Gastrocnemius medialis (tissue), 4 donors: ENCODE results near the gene SLC46A1. TPM values are rescaled to one million over a fixed set of nuclear protein-coding genes. Genes with fewer than 3 reads are reported as not detected.

Source experiments
- ATAC-seq, 2 donors: fragments of 150-250 bp; one replicate each; pipeline ENCODE4 v1.9.1; 2016
- DNase-seq, 2 donors: peaks; one replicate each; pipeline ENCODE4 v3.0.0-alpha.2; 2019
- H3K27ac ChIP-seq, 4 donors: fragments of 200-600 bp; sonication (generic); 1 replicate in 1 of 4; 2 replicates in 3 of 4; pipeline ENCODE4 v1.5.1; 2016 to 2018; ENCODE audit warnings: mild to moderate bottlenecking in 2 of 4, moderate library complexity in 1 of 4
- H3K27me3 ChIP-seq, 3 donors: fragments of 200-600 bp; sonication (generic) in 2 of 3; 1 replicate in 1 of 3; 2 replicates in 2 of 3; pipeline versions ENCODE4 v1.5.1 to v1.6.0; 2016 to 2019; ENCODE audit warnings: mild to moderate bottlenecking in 1 of 3, moderate library complexity in 1 of 3
- H3K36me3 ChIP-seq, 2 donors: fragments of 200-600 bp; sonication (generic) in 1 of 2; one replicate each; pipeline ENCODE4 v1.5.1; 2017 to 2018
- H3K4me1 ChIP-seq, 2 donors: fragments of 200-600 bp; sonication (generic) in 1 of 2; one replicate each; pipeline ENCODE4 v1.5.1; 2016 to 2017; ENCODE audit warnings: mild to moderate bottlenecking in 2 of 2
- H3K4me3 ChIP-seq, 4 donors: fragments of 200-600 bp; sonication (generic) in 3 of 4; 1 replicate in 1 of 4; 2 replicates in 3 of 4; pipeline ENCODE4 v1.5.1; 2016 to 2019; ENCODE audit warnings: mild to moderate bottlenecking in 2 of 4
- H3K9me3 ChIP-seq, 3 donors: fragments of 200-600 bp; sonication (generic) in 2 of 3; 1 replicate in 1 of 3; 2 replicates in 2 of 3; pipeline ENCODE4 v1.5.1; 2016 to 2019
- POLR2A ChIP-seq, 2 donors: fragments of 450-650 bp; IDR thresholded peaks; one replicate each; pipeline ENCODE4 v1.6.1; 2017; ENCODE audit warnings: antibody characterized with exemption in 2 of 2, mild to moderate bottlenecking in 2 of 2, moderate library complexity in 2 of 2
- in situ Hi-C, 4 donors: fragments of 200-750 bp; cut with MboI; loops; one replicate each; pipeline versions ENCODE4 v1.15.0 to v1.8.0; 2017; ENCODE audit warnings: low sequenced_read_pairs in 4 of 4
- intact Hi-C: fragments of 100-400 bp; cut with DNase I; formaldehyde crosslinking; loops from one replicate; pipeline ENCODE4 v1.15.1; 2023; ENCODE audit warnings: low total_unique reads
- total RNA-seq, 4 donors: library from RNA; depleted of rRNA; stranded (reverse); fragments of >200 nt; gene quantifications; one replicate each; pipeline versions ENCODE4 v1.1.0 to v1.2.3, GENCODE V29; 2016
- TF ChIP-seq, protein P1 (sequence below), 5 experiments: fragments of 450-650 bp in 3 of 5; fragments of 200-600 bp in 2 of 5; sonication (generic) in 2 of 5; IDR thresholded peaks in 4 of 5; conservative IDR thresholded peaks in 1 of 5; 1 replicate in 4 of 5; 2 replicates in 1 of 5; pipeline ENCODE4 v1.5.1; 2016 to 2019; ENCODE audit warnings: antibody characterized with exemption in 5 of 5, mild to moderate bottlenecking in 3 of 5, moderate library complexity in 3 of 5

The SLC46A1 gene
- total RNA-seq, 4 donors from 2014 or later = 1.9 to 3.5 (median 2.4) TPM

DNA sequence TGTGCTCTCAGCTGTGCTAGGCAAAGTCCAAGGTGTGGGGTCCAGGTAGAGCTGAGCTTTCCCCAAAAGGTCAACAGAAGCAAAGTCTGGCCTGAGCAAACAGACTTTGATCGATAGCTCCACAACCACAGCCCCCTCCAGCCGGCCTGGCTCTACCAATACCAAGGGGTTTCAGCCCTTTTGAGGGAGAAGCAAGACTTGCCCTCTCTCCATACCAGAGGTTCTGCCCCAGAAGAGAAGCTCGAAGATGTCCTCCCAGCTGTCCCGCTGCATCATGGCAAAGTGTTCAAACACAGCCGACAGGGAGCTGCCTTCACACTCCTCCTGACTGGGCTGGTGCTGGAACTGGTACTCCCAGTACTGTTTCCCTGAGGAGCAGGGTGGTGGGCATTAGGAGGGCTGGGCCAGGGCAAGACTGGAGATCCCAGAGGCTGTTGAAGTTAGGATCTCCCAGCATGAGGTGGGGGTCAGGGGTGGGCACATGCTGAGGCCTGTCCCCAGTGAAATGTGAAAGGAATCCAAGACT, 37.6 kb downstream of the SLC46A1 start:
- Histone ChIP-seq H3K4me3 (no peak overlapping the region), H3K27me3 (no peaks in the 10 kb centered on the region), H3K9me3 (no peaks in the 10 kb centered on the region), H3K27ac (no peak overlapping the region), H3K4me1 (peaks cover 10 to 11% of the 10 kb centered on the region in 2 donors), H3K36me3 (peaks cover 0 to 14% of the 10 kb centered on the region in 2 donors)
- TF ChIP-seq, protein P1, sequence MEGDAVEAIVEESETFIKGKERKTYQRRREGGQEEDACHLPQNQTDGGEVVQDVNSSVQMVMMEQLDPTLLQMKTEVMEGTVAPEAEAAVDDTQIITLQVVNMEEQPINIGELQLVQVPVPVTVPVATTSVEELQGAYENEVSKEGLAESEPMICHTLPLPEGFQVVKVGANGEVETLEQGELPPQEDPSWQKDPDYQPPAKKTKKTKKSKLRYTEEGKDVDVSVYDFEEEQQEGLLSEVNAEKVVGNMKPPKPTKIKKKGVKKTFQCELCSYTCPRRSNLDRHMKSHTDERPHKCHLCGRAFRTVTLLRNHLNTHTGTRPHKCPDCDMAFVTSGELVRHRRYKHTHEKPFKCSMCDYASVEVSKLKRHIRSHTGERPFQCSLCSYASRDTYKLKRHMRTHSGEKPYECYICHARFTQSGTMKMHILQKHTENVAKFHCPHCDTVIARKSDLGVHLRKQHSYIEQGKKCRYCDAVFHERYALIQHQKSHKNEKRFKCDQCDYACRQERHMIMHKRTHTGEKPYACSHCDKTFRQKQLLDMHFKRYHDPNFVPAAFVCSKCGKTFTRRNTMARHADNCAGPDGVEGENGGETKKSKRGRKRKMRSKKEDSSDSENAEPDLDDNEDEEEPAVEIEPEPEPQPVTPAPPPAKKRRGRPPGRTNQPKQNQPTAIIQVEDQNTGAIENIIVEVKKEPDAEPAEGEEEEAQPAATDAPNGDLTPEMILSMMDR (IDR thresholded peaks at IDR 0.05 in 4 of 5, conservative IDR thresholded peaks at IDR 0.05 in 1 of 5) = no peak
- intact Hi-C loops (no loop called here), in situ Hi-C loops (loop anchor here in 1 of 4 donors (25.0 kb wide), 1 partner anchor 594 kb away; the partner anchor contains the start of gene PHF12)
- no peak for ATAC-seq
- no peak for DNase-seq

DNA sequence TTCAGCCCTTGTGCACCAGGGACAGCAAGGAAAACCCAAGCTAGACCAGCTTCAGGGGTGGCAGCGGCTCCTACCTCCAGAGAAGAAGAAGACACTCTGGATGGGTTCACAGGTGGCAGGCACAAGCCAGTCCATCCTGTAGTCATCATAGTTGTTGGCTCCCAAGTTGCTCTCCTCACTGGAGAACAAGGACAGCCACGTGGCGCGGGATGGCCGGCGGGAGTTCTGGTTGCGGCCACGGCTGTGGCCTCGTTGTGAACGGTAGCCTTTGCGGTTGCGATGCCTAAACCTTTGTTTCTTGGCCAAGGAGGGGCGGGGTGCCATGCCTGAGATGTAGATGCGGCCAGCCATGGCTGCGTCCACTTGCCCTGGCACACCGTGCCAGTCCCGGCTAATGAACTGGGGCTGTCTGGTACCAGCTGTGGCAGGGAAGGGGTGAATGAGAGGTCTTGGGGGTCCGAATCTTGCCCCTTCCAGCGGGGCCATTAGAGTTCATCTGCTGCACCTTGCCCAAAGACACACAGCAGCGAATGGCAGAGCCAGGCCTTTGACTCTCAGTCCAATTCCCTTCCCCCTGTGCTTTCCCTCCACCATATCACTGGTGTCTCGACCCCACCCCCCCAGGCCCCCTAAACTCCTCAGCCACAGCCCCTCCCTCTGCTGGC, 38.2 kb downstream of the SLC46A1 start:
- H3K9me3 ChIP-seq = no peaks in the 10 kb centered on the region
- H3K27ac ChIP-seq = no peak overlapping the region
- peaks cover 0 to 20% of the 10 kb centered on the region in 2 donors for H3K36me3 ChIP-seq
- peaks cover 5 to 7% of the 10 kb centered on the region in 2 donors for H3K4me1 ChIP-seq
- no peaks in the 10 kb centered on the region for H3K27me3 ChIP-seq
- ATAC-seq (no peak), DNase-seq (no peak)
- TF ChIP-seq, protein P1 (IDR thresholded peaks at IDR 0.05 in 4 of 5, conservative IDR thresholded peaks at IDR 0.05 in 1 of 5) = no peak
- TF ChIP-seq POLR2A (IDR thresholded peaks at IDR 0.05) = no peak
- in situ Hi-C loops (loop anchor here in 1 of 4 donors (25.0 kb wide), 1 partner anchor 595 kb away; the partner anchor contains the start of gene PHF12), intact Hi-C loops (no loop called here)
- no peak overlapping the region for H3K4me3 ChIP-seq

DNA sequence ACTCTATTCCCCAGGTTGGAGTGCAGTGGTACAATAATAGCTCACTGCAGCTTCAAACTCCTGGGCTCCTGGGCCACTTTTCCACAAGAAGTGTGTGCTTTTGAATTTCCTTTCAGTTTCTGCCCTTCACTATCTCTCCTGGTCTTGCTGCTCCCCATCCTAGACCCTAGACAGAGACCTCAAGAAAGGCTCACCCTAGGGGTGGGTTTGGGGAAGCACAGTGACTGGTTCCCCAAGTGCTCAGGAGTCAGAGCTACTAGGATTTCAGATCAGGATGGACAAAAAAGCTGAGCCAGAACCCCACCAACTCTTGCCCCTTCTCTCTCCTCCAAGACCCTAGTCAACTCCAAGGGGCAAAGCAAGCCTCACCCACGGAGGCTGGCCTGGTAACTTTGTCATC, 39.4 kb downstream of the SLC46A1 start:
- H3K27me3 ChIP-seq = no peaks in the 10 kb centered on the region
- H3K4me3 ChIP-seq = no peak overlapping the region
- intact Hi-C loops (no loop called here), in situ Hi-C loops (loop anchor here in 1 of 4 donors (25.0 kb wide), 1 partner anchor 596 kb away; the partner anchor contains the start of gene PHF12)
- no peaks in the 10 kb centered on the region for H3K9me3 ChIP-seq
- H3K27ac ChIP-seq = no peak overlapping the region
- no peak for ATAC-seq
- DNase-seq = no peak
- peaks cover 0 to 32% of the 10 kb centered on the region in 2 donors for H3K36me3 ChIP-seq
- H3K4me1 ChIP-seq = no peaks in the 10 kb centered on the region
- no peak for TF ChIP-seq POLR2A (IDR thresholded peaks at IDR 0.05)
- TF ChIP-seq, protein P1 (IDR thresholded peaks at IDR 0.05 in 4 of 5, conservative IDR thresholded peaks at IDR 0.05 in 1 of 5) = no peak

DNA sequence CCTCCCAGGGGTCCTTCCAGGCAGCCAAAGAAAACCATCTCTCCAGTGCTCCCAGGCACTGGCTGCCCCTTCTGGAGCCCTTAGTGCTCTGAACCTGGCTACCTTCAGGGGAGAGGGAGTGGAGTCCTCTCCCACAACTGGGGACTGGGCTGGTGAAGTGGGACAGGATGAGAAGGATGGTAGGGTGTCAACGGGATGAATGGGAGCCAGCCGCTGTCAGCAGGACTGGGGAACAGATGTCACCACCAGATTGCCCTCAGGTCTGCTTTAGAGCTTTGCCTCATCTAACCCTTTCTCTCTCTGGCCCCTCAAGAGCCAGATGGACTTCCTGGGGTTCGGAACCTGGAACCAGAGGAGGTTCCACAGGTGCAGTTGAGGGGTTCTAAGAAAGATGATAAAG, 40.5 kb downstream of the SLC46A1 start:
- no peak for ATAC-seq

More for the DNA sequence above, 40.5 kb downstream of the SLC46A1 start:
- Histone ChIP-seq H3K27ac (no peak overlapping the region), H3K27me3 (no peaks in the 10 kb centered on the region), H3K36me3 (peaks cover 0 to 43% of the 10 kb centered on the region in 2 donors), H3K9me3 (no peaks in the 10 kb centered on the region), H3K4me3 (no peak overlapping the region), H3K4me1 (no peaks in the 10 kb centered on the region)
- intact Hi-C loops (no loop called here), in situ Hi-C loops (loop anchor here in 1 of 4 donors (25.0 kb wide), 1 partner anchor 597 kb away; the partner anchor contains the start of gene PHF12)
- TF ChIP-seq, protein P1 (IDR thresholded peaks at IDR 0.05 in 4 of 5, conservative IDR thresholded peaks at IDR 0.05 in 1 of 5) = no peak
- no peak for TF ChIP-seq POLR2A (IDR thresholded peaks at IDR 0.05)
- no peak for DNase-seq
